IPS-18a (cell line): ENCODE measurements around the gene FAM9C.
"Not testable (repeated sequence)": the region's sequence is repeated elsewhere in the genome, so short reads cannot be mapped to it uniquely, and the experiment has no call there.

Experiments
- H3K27ac ChIP-seq: one replicate; pipeline ENCODE4 v1.5.1; 2013; ENCODE audit warnings: low read length
- H3K27me3 ChIP-seq: one replicate; pipeline ENCODE4 v1.6.1; 2013; ENCODE audit warnings: mild to moderate bottlenecking, low read length; ENCODE audit not compliant: control insufficient read depth, insufficient read depth
- H3K36me3 ChIP-seq: one replicate; pipeline ENCODE4 v1.6.1; 2013; ENCODE audit warnings: low read depth, low read length; ENCODE audit not compliant: control insufficient read depth
- H3K4me1 ChIP-seq: one replicate; pipeline ENCODE4 v1.6.1; 2013; ENCODE audit warnings: low read depth, low read length; ENCODE audit not compliant: control insufficient read depth
- H3K4me3 ChIP-seq: one replicate; pipeline ENCODE4 v1.5.1; 2013; ENCODE audit warnings: low read length
- H3K9ac ChIP-seq: one replicate; pipeline ENCODE4 v1.6.1; 2013; ENCODE audit warnings: mild to moderate bottlenecking, low read length, moderate library complexity
- H3K9me3 ChIP-seq: one replicate; pipeline ENCODE4 v1.6.1; 2013; ENCODE audit warnings: low read depth, low read length; ENCODE audit not compliant: control insufficient read depth

FAM9C gene

GRCh38 chrX:13084611-13085010 is 40.2 kb upstream of the FAM9C start:
- Histone ChIP-seq H3K4me3 (no peak overlapping the region), H3K27ac (no peak overlapping the region), H3K4me1 (peaks cover 14% of the 10 kb centered on the region), H3K36me3 (no peaks in the 10 kb centered on the region), H3K9me3 (no peaks in the 10 kb centered on the region), H3K27me3 (no peaks in the 10 kb centered on the region), H3K9ac (no peak overlapping the region)

DNA sequence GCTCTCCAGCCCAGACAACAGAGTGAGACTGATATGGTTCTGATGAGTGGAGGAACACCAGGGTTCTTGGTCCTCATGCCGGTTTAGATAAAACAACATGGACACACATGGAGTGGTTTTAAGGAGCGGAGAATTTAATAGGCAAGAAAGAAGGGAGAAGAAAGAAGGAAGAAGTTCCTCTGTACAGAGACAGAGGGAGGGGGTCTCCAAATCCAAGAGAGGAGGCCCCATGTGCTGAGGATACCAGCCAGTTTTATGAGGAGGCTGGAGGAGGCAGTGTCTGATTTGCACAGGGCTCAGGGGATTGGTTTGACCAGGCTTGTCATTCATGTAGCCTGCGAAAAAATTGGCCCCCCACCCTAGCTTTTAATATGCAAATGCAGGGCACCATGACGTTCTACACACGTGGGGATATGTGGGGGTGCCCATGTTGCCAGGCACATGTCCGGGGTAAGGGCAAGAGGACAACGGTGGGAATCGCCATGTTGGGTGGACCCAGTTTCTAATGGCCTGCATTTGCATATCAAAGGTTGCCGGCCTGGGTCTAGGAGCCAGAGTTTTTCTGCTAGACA is 39.4 kb upstream of the FAM9C start:
- not testable (repeated sequence) for H3K9ac ChIP-seq, H3K9me3 ChIP-seq, H3K27me3 ChIP-seq, H3K4me3 ChIP-seq, H3K27ac ChIP-seq, H3K36me3 ChIP-seq
- H3K4me1 ChIP-seq: peaks cover 14% of the 10 kb centered on the region

DNA sequence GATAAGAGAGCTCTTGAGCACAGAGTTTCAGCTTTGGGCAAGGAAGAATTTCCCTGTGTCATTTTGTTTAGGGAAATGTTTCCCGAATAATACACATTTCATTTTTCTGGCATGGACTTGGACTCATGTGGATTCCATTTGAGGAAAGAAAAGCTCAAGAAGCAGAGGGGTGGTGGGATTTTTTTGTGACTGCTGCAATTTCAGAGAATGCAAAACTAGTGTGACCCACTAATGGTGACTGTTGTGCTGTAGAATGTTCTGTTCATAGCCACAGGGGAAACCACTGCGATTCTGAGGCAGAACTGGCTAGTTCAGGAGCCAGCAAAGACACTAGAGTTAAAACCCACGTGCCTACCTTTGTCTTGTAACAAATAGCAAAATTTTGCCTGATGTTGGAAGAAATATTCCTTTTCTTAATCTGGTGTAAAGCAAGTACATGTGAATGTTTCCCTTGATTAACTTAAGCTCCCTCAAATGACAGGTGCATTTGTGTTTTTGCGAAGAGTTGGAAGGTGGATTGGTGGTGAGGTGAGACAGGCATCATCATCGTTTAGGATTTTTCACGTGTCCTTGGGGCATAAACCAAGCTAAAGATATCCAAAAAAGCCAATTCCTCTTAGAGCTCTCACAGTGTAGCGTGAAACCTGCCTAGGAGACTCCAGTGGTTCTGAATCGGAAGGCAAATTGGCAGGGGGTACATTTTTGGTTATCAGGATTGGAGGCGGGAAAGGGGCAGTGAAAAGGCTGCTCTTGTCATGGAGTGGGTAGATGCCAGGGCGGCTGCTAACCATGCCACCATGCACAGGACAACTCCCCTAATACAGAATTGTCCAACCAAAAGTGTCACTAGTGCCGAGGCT is 38.0 kb upstream of the FAM9C start:
- Histone ChIP-seq H3K9me3 (no peaks in the 10 kb centered on the region), H3K9ac (no peak overlapping the region), H3K36me3 (no peaks in the 10 kb centered on the region), H3K4me1 (peaks cover 14% of the 10 kb centered on the region), H3K4me3 (no peak overlapping the region), H3K27ac (no peak overlapping the region), H3K27me3 (no peaks in the 10 kb centered on the region)

- Histone ChIP-seq H3K4me3 (no peak overlapping the region), H3K9ac (no peak overlapping the region), H3K4me1 (peaks cover 14% of the 10 kb centered on the region), H3K9me3 (no peaks in the 10 kb centered on the region), H3K27ac (no peak overlapping the region), H3K27me3 (no peaks in the 10 kb centered on the region), H3K36me3 (no peaks in the 10 kb centered on the region)
Measured at GRCh38 chrX:13081395-13082205, 37.2 kb upstream of the FAM9C start.

DNA sequence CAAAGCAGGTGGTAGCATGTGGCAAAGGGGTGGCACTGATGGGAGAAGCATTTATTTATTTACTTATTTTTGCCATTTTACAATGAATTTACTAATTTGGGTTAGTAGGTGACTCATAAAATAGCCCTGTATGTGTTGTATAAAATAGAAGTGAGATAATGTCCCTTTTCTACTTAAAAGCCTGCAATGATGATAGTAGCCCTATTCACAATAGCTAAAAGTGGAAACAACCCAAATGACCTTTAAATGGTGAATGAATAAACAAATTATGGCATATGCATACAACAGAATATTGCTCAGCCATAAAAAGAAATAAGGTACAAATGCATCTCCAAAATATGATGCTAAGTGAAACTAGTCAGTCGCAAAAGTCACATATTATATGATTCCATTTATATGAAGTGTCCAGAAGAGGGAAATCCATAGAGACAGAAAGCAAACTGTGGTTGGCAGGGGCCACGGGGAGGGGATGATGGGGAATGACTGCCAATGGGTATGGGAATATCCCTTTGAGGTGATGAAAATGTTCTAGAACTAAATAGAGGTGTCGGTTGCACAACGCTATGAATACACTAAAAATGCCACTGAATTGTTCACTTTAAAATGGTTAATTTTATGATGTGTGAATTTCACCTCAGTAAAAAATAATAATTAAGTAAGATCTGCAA is 35.8 kb upstream of the FAM9C start:
- Histone ChIP-seq H3K27ac (no peak overlapping the region), H3K9me3 (no peaks in the 10 kb centered on the region), H3K36me3 (no peaks in the 10 kb centered on the region), H3K4me3 (no peak overlapping the region), H3K27me3 (no peaks in the 10 kb centered on the region), H3K4me1 (peaks cover 14% of the 10 kb centered on the region), H3K9ac (no peak overlapping the region)

DNA sequence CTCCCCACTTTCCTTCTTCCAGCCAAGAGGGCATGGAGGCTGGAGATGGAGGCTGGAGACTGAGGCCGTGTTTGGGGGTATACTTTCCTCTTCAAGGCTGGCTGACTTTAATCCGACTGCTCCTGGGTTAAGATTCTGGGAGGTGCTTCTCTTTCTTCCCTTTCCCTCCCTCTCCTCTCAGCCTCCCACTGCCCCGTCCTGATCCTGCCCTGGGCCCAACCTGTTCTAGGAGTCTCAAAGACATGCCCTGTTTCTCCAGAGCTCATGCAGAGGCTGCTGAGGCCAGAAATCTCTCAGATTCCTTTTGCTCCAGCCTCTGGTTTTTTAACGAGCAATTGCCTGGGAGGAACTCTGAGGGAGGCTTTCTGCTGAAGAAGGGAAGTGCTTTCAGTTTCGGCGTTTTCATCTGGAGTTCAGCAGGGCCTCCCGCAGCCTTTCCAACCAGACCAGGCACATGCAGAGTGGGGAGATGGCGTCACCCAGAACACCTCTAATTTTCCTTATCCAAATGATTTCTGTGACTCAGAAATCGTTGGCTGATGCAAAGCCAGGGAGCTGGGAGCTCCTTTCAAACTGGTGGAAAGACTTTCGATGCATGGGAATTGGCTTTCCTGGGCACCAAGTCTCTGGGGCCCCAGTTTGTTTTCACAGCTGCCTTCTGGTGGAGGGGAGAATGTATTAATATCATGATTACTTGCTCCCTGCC is 34.5 kb upstream of the FAM9C start:
- no peaks in the 10 kb centered on the region for H3K9me3 ChIP-seq
- peaks cover 2% of the 10 kb centered on the region for H3K4me1 ChIP-seq
- no peak overlapping the region for H3K9ac ChIP-seq
- no peaks in the 10 kb centered on the region for H3K36me3 ChIP-seq
- H3K27me3 ChIP-seq: no peaks in the 10 kb centered on the region
- H3K27ac ChIP-seq: no peak overlapping the region
- no peak overlapping the region for H3K4me3 ChIP-seq

DNA sequence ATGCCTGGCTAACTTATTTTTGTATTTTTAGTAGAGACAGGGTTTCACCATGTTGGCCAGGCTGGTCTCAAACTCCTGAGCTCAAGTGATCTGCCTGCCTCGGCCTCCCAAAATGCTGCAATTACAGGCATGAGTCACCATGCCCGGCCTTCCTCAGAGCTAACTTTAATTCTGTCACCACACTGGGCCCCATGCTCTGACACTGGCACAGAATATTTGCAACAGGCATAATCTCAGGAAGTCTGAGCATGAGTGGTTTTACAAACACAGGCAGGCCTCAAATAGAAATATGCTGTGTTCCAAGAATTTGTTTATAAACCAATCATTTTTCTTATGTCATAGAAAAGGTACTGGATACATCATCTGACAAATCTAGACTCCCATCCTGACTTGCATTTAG is 32.7 kb upstream of the FAM9C start:
- H3K27ac ChIP-seq: no peak overlapping the region
- no peaks in the 10 kb centered on the region for H3K9me3 ChIP-seq
- no peak overlapping the region for H3K4me3 ChIP-seq
- H3K4me1 ChIP-seq: no peaks in the 10 kb centered on the region
- no peaks in the 10 kb centered on the region for H3K27me3 ChIP-seq
- no peak overlapping the region for H3K9ac ChIP-seq
- no peaks in the 10 kb centered on the region for H3K36me3 ChIP-seq

DNA sequence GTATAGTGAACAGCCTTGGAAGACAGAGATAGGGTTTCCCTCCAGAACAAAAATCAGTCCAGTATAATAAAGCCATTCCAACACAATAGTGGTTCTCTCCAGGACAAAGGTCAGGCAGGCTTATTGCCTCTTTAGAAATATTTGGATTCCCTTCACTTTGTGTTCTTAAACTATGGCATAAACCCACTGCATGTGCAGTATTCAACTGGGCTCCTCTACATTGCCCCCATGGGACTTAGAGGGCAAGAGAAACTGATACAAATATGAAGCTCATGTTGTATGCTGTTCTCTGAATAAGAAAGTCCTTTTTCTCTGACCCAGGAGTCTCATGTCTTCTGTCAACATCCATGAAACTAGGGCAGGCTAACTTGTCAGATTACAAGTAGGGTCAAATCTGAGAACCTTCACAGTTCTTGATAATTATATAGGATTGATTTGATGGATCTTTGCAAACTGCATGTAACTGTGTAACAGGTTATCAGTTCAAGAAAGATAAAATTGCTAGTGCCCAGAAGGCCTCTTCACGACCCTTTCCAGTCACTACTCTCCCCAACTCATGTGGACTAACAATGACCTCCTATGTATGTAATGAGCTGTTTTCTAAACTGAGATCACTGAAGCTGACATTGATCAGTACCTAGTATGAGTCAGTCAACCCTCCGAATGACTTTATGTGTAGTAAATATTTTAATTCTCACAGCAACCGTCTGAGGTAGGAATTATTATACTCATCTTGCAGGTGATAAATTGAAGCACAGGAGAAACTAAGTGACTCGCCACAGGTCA is 31.9 kb upstream of the FAM9C start:
- no peaks in the 10 kb centered on the region for H3K9me3 ChIP-seq
- no peaks in the 10 kb centered on the region for H3K36me3 ChIP-seq
- no peaks in the 10 kb centered on the region for H3K27me3 ChIP-seq
- H3K27ac ChIP-seq: no peak overlapping the region
- H3K9ac ChIP-seq: no peak overlapping the region
- H3K4me3 ChIP-seq: no peak overlapping the region
- H3K4me1 ChIP-seq: no peaks in the 10 kb centered on the region

DNA sequence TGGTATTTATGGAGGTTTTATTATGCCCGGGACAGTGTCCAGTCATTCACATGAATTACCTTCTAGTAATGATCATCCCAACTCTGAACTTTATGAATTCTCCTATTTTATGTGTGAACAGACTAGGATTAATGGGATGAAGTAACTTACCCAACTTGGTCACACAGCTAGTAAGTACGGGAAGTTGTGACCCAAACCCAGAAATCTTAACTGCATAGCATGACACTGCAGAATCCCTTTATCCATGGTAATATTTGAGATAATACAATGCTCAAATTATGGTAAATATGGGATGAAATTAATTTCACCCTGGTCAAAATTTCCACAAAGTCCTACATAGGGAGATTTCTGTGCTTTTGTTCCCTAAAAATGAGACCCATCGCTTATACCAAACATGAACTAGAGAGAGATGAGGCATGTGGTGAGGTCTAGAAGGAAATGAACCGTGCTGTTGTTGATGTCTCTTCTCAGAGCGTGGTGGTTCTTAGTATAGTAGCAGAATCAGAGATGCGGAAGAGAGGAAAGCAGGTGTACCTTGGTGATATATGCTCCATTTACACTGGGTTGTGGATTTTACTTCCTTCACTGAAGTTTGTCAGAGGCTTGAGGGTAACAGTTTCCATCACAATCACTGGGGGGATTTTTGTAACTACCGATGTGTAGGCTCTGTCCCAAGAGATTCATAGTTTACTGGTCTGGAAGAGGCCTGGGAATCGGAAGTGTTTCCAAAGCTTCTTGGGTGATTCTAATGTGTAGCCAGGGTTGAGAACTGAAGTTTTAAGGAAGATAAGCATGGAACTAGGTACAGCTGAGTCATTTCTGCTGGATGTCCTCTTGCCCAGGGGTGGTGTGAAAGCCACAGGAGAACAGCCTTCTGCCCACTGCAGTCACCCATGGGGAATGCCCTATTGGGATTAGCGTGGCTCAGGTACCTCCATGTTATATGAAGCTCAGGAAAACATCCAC is 30.2 kb upstream of the FAM9C start:
- no peaks in the 10 kb centered on the region for H3K4me1 ChIP-seq

More for the DNA sequence above, 30.2 kb upstream of the FAM9C start:
- H3K9ac ChIP-seq: no peak overlapping the region
- no peak overlapping the region for H3K4me3 ChIP-seq
- no peaks in the 10 kb centered on the region for H3K27me3 ChIP-seq
- no peaks in the 10 kb centered on the region for H3K36me3 ChIP-seq
- H3K27ac ChIP-seq: no peak overlapping the region
- no peaks in the 10 kb centered on the region for H3K9me3 ChIP-seq
